ENCODE results near the gene TTC39B. TPM values are rescaled to one million over a fixed set of nuclear protein-coding genes. Genes with fewer than 3 reads are reported as not detected.

The TTC39B gene
- total RNA-seq, 2 experiments from 2014 or later: 25.5 to 27.0 TPM

DNA sequence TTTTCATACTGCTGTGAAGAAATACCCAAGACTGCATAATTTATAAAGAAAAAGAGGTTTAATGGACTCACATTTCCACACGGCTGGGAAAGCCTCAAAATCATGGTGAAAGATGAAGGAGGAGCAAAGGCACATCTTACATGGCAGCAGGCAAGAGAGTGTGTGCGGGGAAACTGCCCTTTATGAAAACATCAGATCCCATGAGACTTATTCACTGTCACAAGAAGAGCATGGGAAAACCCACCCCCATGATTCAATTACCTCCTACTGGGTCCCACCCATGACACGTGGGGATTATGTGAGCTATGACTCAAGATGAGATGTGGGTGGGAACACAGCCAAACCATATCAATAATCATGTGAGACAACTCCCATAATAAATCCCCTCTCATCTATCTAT lies 8.7 kb downstream of the TTC39B start:
- H3K4me3 Mint-ChIP-seq: peak overlapping the region; percentile 74
- ChIA-PET CTCF (interaction anchor here (1.6 to 2.4 kb wide), 2 partner anchors 9 to 14 kb away, joined by 4 to 12 read pairs; partner anchors contain the start of gene TTC39B), POLR2A (no interaction called here)

DNA sequence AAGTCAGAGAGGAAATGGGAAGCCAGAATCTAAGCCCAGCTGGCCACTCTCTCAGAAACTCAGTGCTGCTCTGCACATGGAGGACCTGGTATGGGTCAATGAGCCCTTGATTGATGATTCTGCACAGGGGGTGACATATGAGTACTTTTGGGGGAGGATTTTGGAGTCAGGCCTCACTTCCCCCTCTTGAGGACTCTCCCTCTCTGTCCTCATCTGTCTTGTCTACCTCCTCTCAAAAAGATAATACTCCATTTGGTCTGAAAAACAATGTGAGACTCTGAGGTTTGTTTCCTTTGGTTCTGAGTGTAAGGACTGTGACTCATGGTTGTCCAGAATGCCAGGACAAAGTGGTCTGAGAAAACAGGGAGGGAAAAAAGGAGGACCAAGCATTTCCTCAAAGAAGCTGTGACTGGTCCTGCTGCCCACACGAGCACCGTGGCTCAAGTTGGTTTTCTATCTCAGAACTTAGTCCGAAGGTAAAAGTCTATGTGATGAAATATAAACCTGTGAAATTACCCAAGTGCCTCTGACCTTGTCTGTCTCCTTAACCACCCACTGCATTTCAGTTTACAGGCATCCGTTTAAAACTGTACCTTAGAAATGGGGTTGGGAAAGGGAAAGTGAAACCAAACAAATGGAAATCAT lies 11.1 kb downstream of the TTC39B start:
- ChIA-PET CTCF (interaction anchor here (0.6 to 2.5 kb wide), 6 partner anchors 8 to 149 kb away, joined by 3 to 8 read pairs (median 3); partner anchors contain the start of gene TTC39B), POLR2A (interaction anchor here (0.9 kb wide), 1 partner anchor 11 kb away, joined by 3 read pairs; the partner anchor contains the start of gene TTC39B)
- Mint-ChIP-seq H3K4me1 (peaks cover 77% of the 10 kb centered on the region), H3K4me3 (peak overlapping the region; percentile 72), H3K27me3 (no peaks in the 10 kb centered on the region), H3K27ac (peak overlapping the region; percentile 98), H3K36me3 (ENCODE audit: low read depth) (peaks cover 56% of the 10 kb centered on the region), H3K9me3 (peaks cover 17% of the 10 kb centered on the region)
- DNase-seq: peak; percentile 46

More for the DNA sequence above, 8.7 kb downstream of the TTC39B start:
- Mint-ChIP-seq H3K27ac (peak overlapping the region; percentile 97), H3K36me3 (ENCODE audit: low read depth) (peaks cover 50% of the 10 kb centered on the region), H3K27me3 (no peaks in the 10 kb centered on the region), H3K4me1 (peaks cover 78% of the 10 kb centered on the region), H3K9me3 (peaks cover 16% of the 10 kb centered on the region)
- DNase-seq: no peak

GRCh38 chr9:15294604-15295003 lies 12.4 kb downstream of the TTC39B start:
- peaks cover 17% of the 10 kb centered on the region for H3K9me3 Mint-ChIP-seq
- H3K4me3 Mint-ChIP-seq: no peak overlapping the region
- H3K36me3 Mint-ChIP-seq (ENCODE audit: low read depth): peaks cover 62% of the 10 kb centered on the region
- no peaks in the 10 kb centered on the region for H3K27me3 Mint-ChIP-seq
- ChIA-PET CTCF (interaction anchor here (2.1 to 2.5 kb wide), 2 partner anchors 9 to 12 kb away, joined by 6 to 8 read pairs; partner anchors contain the start of gene TTC39B), POLR2A (no interaction called here)
- DNase-seq: no peak
- peaks cover 66% of the 10 kb centered on the region for H3K4me1 Mint-ChIP-seq
- peak overlapping the region; percentile 98 for H3K27ac Mint-ChIP-seq

DNA sequence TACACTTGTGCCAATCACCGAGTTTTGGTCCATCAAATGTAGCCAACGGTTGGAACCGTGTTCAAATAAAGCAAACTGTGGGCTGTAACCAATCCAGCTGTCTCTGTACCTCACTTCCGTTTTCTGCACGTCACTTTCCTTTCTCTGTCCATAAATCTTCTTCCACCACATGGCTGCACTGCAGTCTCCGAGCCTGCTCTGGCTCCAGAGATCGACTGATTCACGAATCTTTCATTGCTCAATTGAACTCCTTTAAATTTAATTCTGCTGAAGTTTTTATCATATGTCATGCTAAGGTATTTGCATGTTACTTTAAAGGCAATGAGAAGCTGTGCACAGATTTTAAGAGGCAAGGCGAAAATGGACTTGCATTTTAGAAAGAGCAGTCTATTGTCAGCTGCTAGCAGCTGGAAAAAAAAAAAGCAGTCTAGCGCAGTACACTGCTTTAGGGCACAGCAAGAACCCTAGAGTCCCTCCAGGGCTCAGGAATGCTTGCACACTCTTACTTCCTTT lies 13.2 kb downstream of the TTC39B start:
- H3K4me3 Mint-ChIP-seq: peak overlapping the region; percentile 62
- peak overlapping the region; percentile 98 for H3K27ac Mint-ChIP-seq
- H3K27me3 Mint-ChIP-seq: no peaks in the 10 kb centered on the region
- peak; percentile 37 for DNase-seq
- H3K9me3 Mint-ChIP-seq: peaks cover 14% of the 10 kb centered on the region
- ChIA-PET CTCF (interaction anchor here (1.1 kb wide), 1 partner anchor 10 kb away, joined by 6 read pairs; no protein-coding TSS in a partner anchor), POLR2A (no interaction called here)
- H3K36me3 Mint-ChIP-seq (ENCODE audit: low read depth): peaks cover 59% of the 10 kb centered on the region
- H3K4me1 Mint-ChIP-seq: peaks cover 59% of the 10 kb centered on the region

DNA sequence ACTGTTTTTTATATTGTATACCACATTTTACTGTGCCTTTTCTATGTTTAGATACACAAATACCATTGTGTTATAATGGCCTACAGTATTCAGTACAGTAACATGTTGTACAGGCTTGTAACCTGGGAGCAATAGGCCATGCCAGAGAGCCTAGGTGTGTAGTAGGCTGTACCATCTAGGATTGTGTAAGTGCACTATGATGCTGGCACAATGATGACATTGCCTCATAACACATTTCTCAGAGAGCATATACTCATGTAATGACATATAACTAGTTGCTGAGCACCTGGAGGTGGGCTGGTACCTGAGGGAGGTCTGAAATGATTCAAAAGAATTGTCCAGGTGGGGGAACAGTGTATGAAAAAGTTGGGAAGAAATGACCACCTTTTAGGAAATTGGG lies 13.9 kb downstream of the TTC39B start:
- DNase-seq: no peak
- Mint-ChIP-seq H3K36me3 (ENCODE audit: low read depth) (peaks cover 54% of the 10 kb centered on the region), H3K27ac (peak overlapping the region; percentile 98), H3K4me1 (peaks cover 51% of the 10 kb centered on the region), H3K9me3 (peaks cover 8% of the 10 kb centered on the region), H3K27me3 (no peaks in the 10 kb centered on the region), H3K4me3 (no peak overlapping the region)
- ChIA-PET POLR2A (no interaction called here), CTCF (interaction anchor here (1.1 kb wide), 2 partner anchors 10 to 11 kb away, joined by 3 to 6 read pairs; no protein-coding TSS in a partner anchor)

GRCh38 chr9:15289603-15290002 lies 17.4 kb downstream of the TTC39B start:
- Mint-ChIP-seq H3K27me3 (no peaks in the 10 kb centered on the region), H3K4me3 (no peak overlapping the region), H3K9me3 (peaks cover 9% of the 10 kb centered on the region), H3K36me3 (ENCODE audit: low read depth) (peaks cover 47% of the 10 kb centered on the region), H3K27ac (no peak overlapping the region), H3K4me1 (peaks cover 30% of the 10 kb centered on the region)
- ChIA-PET CTCF (no interaction called here), POLR2A (no interaction called here)
- DNase-seq: no peak

- Mint-ChIP-seq H3K4me3 (no peak overlapping the region), H3K4me1 (peaks cover 16% of the 10 kb centered on the region), H3K27ac (no peak overlapping the region), H3K27me3 (no peaks in the 10 kb centered on the region), H3K9me3 (peaks cover 3% of the 10 kb centered on the region), H3K36me3 (ENCODE audit: low read depth) (peaks cover 37% of the 10 kb centered on the region)
- CTCF ChIA-PET: interaction anchor here (1.0 to 1.5 kb wide), 4 partner anchors 9 to 27 kb away, joined by 3 to 4 read pairs (median 4); partner anchors contain the start of gene TTC39B
- DNase-seq: no peak
- POLR2A ChIA-PET: no interaction called here
These were observed 19.7 kb downstream of the TTC39B start for GRCh38 chr9:15287309-15287708.

- no peak for DNase-seq
- Mint-ChIP-seq H3K9me3 (peaks cover 3% of the 10 kb centered on the region), H3K4me3 (no peak overlapping the region), H3K4me1 (peaks cover 16% of the 10 kb centered on the region), H3K36me3 (ENCODE audit: low read depth) (peaks cover 31% of the 10 kb centered on the region), H3K27ac (no peak overlapping the region), H3K27me3 (no peaks in the 10 kb centered on the region)
- ChIA-PET POLR2A (no interaction called here), CTCF (interaction anchor here (0.7 to 1.5 kb wide), 5 partner anchors 15 to 136 kb away, joined by 3 to 6 read pairs (median 4); partner anchors contain the start of gene TTC39B)
These were observed 20.7 kb downstream of the TTC39B start for GRCh38 chr9:15286161-15286821.

DNA sequence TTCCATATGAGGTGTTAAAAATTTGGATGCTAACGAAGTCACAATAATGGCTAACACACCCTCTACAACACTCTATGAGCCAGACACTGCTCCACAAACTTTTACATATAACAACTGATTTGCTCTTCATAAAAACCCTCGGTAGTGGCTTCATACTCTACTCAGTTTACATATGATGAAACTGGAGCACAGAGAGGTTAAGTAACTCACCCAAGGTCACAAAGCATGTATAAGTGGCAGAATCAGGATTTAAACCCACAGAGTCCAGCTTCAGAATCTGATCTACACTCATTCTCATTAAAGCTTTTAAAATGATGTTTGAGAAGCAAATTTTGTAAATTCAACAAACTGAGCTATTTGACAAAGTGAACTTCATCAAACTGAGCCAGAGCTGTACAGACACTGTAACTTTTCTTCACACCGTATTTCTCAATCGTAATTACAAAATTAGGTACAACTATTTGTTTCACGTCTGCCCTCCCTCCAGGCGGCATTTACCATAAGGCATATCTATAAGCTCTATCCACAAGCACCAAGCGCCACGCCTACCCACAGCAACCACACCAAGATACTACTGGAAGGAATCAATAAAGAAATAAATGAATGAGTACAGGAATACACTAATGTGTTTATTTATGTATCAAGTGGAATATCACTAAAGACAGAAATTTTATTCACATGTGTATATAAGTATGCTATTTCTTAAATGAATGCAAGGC lies 24.3 kb downstream of the TTC39B start:
- Mint-ChIP-seq H3K4me3 (no peak overlapping the region), H3K36me3 (ENCODE audit: low read depth) (peaks cover 18% of the 10 kb centered on the region), H3K9me3 (peaks cover 3% of the 10 kb centered on the region), H3K4me1 (peaks cover 24% of the 10 kb centered on the region), H3K27ac (no peak overlapping the region), H3K27me3 (no peaks in the 10 kb centered on the region)
- CTCF ChIA-PET: interaction anchor here (1.0 kb wide), 1 partner anchor 10 kb away, joined by 3 read pairs; no protein-coding TSS in a partner anchor
- POLR2A ChIA-PET: no interaction called here
- no peak for DNase-seq

DNA sequence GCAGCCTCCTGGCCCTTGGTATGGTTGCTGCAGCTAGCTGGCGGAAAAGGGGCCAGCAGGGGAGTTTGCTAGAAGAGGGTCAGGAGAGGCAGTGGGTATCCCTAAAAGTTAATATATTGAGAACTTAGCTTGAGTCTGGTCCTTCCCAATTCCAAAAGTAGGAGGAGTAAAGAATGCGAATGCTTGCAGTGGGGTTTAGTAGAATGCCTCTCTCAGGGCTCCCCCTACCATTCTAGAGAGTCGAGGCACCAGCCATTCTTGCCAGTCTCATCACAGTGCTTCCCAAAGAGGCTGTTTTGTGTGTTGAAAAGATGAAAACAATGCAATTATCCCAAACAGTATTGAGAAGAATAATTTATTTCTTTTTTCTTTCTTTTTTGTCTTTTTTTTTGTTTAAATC lies 26.4 kb downstream of the TTC39B start:
- Mint-ChIP-seq H3K27ac (no peak overlapping the region), H3K4me3 (no peak overlapping the region), H3K36me3 (ENCODE audit: low read depth) (peaks cover 3% of the 10 kb centered on the region), H3K4me1 (peaks cover 14% of the 10 kb centered on the region), H3K27me3 (no peaks in the 10 kb centered on the region), H3K9me3 (no peaks in the 10 kb centered on the region)
- POLR2A ChIA-PET: no interaction called here
- DNase-seq: no peak
- CTCF ChIA-PET: interaction anchor here (1.3 kb wide), 1 partner anchor 26 kb away, joined by 3 read pairs; no protein-coding TSS in a partner anchor

GRCh38 chr9:15278839-15279238 lies 28.2 kb downstream of the TTC39B start:
- Mint-ChIP-seq H3K9me3 (no peaks in the 10 kb centered on the region), H3K27me3 (no peaks in the 10 kb centered on the region), H3K36me3 (ENCODE audit: low read depth) (peaks cover 3% of the 10 kb centered on the region), H3K4me1 (peaks cover 18% of the 10 kb centered on the region), H3K27ac (no peak overlapping the region), H3K4me3 (no peak overlapping the region)
- CTCF ChIA-PET: no interaction called here
- DNase-seq: no peak
- POLR2A ChIA-PET: no interaction called here

DNA sequence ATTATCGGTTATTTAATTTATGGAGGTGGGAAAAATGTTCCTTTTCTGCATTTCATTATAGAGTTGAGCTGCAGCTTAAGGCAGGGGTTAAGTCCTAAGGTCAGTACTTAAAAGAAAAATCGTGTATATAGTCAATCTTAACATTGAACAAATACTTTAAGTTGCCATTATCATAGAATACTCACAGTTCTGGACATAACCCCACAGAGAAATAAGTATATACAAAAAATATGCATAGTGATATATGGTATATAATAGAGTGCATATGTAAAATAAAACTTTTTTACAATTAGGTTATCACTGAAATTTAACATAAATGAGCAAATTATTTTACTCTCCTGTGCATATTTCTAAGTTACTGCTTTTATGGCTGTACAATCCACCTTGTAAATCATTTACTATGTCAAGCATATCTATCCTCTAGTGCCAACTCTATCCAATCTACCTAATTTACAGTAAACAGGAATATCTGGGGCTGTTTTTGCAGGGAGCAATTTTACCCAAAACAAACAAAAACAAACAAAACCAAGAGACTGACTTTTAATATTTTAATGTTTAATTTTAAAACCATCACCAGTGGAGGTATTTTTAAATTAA lies 28.8 kb downstream of the TTC39B start:
- H3K36me3 Mint-ChIP-seq (ENCODE audit: low read depth): peaks cover 3% of the 10 kb centered on the region
- ChIA-PET POLR2A (no interaction called here), CTCF (no interaction called here)
- no peak overlapping the region for H3K27ac Mint-ChIP-seq
- DNase-seq: no peak
- H3K4me3 Mint-ChIP-seq: no peak overlapping the region
- H3K27me3 Mint-ChIP-seq: no peaks in the 10 kb centered on the region
- no peaks in the 10 kb centered on the region for H3K9me3 Mint-ChIP-seq
- H3K4me1 Mint-ChIP-seq: peaks cover 18% of the 10 kb centered on the region
